Gastroesophageal sphincter (tissue), 3 donors: Measurements from ENCODE around the gene KLC1.

Experiments
- EP300 ChIP-seq: sonication (generic); formaldehyde crosslinking; IDR thresholded peaks from one replicate; pipeline ENCODE4 v1.6.1; 2017; ENCODE audit warnings: antibody characterized with exemption, mild to moderate bottlenecking
- POLR2A ChIP-seq, 2 donors: fragments of 450-650 bp; IDR thresholded peaks; one replicate each; pipeline ENCODE4 v1.6.1; 2017; ENCODE audit warnings: antibody characterized with exemption in 2 of 2, mild to moderate bottlenecking in 2 of 2, moderate library complexity in 1 of 2
- POLR2AphosphoS5 ChIP-seq: sonication (generic); formaldehyde crosslinking; IDR thresholded peaks from one replicate; pipeline ENCODE4 v1.6.1; 2017; ENCODE audit warnings: antibody characterized with exemption
- TF ChIP-seq, protein P1 (sequence below), 4 experiments: fragments of 200-600 bp in 2 of 4; fragments of 450-650 bp in 2 of 4; sonication (generic) in 1 of 4; IDR thresholded peaks; one replicate each; pipeline ENCODE4 v1.5.1; 2017 to 2019; ENCODE audit warnings: antibody characterized with exemption in 4 of 4, mild to moderate bottlenecking in 2 of 4, moderate library complexity in 2 of 4

- TF ChIP-seq POLR2AphosphoS5 (no peak), POLR2A (IDR thresholded peaks at IDR 0.05) (no peak), EP300 (no peak)
- TF ChIP-seq, protein P1, sequence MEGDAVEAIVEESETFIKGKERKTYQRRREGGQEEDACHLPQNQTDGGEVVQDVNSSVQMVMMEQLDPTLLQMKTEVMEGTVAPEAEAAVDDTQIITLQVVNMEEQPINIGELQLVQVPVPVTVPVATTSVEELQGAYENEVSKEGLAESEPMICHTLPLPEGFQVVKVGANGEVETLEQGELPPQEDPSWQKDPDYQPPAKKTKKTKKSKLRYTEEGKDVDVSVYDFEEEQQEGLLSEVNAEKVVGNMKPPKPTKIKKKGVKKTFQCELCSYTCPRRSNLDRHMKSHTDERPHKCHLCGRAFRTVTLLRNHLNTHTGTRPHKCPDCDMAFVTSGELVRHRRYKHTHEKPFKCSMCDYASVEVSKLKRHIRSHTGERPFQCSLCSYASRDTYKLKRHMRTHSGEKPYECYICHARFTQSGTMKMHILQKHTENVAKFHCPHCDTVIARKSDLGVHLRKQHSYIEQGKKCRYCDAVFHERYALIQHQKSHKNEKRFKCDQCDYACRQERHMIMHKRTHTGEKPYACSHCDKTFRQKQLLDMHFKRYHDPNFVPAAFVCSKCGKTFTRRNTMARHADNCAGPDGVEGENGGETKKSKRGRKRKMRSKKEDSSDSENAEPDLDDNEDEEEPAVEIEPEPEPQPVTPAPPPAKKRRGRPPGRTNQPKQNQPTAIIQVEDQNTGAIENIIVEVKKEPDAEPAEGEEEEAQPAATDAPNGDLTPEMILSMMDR (IDR thresholded peaks at IDR 0.05): no peak
Measured at GRCh38 chr14:103584326-103584915, 44.6 kb upstream of the KLC1 start.
